GM18519 (cell line): ENCODE measurements around the gene TIE1.

ENCODE experiments used
- ATAC-seq: cut with Tn5 transposase; IDR thresholded peaks from one replicate; pipeline ENCODE4 v1.9.1; 2021; ENCODE audit warnings: mild to moderate bottlenecking, moderate library complexity; ENCODE audit not compliant: unreplicated experiment, low FRiP score

The TIE1 gene

GRCh38 chr1:43292679-43293078 lies 8.1 kb upstream of the TIE1 start:
- ATAC-seq: no peak

GRCh38 chr1:43293176-43293575 lies 7.6 kb upstream of the TIE1 start:
- no peak for ATAC-seq

DNA sequence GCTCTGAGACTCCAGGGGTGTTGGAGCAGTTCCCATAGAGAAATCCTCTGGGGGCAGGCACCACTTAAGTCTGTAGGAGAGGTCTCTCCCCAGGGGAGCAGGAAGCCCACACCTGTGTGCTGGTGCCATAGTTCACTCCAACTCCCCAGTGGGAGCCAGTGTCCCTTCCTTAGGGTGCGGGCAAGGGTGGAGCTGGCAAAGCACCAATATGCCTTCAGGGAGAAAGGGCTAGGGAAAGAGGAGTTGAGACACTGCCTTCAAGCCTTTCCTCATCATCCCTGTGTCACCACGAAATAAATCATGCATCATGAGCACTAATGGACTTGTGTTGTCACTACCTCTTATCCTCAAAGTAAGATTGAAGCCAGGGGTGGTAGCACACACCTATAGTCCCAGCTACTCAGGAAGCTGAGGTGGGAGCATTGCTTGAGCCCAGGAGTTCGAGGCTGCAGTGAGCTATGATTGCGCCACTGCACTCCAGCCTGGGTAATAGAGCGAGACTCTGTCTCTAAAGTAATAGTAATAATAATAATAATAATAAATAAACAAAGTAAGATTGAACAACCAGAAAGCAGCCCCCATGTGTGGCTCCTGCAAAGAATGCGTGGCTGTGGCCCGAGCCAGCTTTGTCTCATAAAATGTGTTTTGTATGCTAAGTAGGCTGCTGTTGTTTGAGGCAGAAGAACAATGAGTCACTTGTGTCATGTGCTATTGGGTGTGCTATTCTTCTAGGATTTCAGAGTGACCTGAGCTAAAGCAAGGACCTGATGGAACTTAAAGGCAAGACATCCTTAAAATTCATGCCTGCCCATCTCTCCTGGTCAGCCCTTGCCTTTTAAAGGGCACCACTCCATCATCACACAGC lies 6.7 kb upstream of the TIE1 start:
- ATAC-seq: no peak

DNA sequence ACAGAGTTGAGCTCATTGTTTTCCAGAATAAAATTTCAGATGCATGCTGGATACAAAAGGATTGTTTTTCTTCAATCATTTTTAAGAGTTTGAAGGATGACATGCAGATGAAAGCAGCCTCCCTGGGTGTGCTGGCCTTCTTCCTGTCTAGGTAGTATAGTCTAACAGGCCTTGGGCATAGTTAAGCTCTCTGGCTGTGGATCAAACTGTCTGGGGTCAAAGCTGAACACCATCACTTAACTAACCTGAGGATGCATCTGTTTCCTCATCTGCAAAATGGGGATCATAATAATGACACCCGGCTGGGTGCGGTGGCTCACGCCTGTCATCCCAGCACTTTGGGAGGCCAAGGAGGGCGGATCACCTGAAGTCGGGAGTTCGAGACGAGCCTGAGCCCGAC lies 6.0 kb upstream of the TIE1 start:
- no peak for ATAC-seq

- ATAC-seq: no peak
These were observed 4.6 kb upstream of the TIE1 start for GRCh38 chr1:43296207-43296606.

DNA sequence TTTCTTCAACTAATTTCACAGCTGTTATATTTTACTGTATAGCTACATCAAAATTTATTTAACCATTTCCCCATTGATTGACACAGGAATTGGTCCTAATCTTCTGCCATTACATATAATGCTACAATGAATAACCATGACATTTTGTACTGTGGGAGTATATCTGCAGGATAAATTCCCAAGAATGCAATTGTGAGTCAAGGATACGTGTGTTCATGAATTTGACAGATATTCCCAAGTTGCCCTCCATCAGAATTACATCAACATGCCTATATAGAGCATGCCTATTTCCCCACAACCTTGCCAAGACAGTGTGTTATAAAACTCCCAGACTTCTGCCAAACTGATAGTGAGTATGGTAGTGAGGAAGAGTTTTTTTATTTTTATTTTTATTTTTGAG lies 2.7 kb upstream of the TIE1 start:
- ATAC-seq: no peak

- ATAC-seq: no peak
These were observed 1.7 kb upstream of the TIE1 start for GRCh38 chr1:43299101-43299500.

- no peak for ATAC-seq
These were observed 1.4 kb downstream of the TIE1 start for GRCh38 chr1:43302201-43302600.

- no peak for ATAC-seq
These were observed 2.1 kb downstream of the TIE1 start for GRCh38 chr1:43302721-43303470.

GRCh38 chr1:43303471-43304313 lies 2.9 kb downstream of the TIE1 start:
- ATAC-seq: no peak

- no peak for ATAC-seq
These were observed 3.5 kb downstream of the TIE1 start for GRCh38 chr1:43304314-43304681.

DNA sequence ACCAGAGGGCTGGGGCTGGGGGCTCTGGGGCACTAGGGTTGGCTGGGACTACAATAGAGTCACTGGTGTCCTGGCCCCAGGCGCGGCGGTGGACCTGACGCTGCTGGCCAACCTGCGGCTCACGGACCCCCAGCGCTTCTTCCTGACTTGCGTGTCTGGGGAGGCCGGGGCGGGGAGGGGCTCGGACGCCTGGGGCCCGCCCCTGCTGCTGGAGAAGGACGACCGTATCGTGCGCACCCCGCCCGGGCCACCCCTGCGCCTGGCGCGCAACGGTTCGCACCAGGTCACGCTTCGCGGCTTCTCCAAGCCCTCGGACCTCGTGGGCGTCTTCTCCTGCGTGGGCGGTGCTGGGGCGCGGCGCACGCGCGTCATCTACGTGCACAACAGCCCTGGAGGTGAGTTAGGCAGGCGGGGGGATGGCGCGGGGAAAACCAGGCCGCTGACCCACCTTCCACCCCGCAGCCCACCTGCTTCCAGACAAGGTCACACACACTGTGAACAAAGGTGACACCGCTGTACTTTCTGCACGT lies 4.1 kb downstream of the TIE1 start:
- ATAC-seq: no peak

GRCh38 chr1:43305461-43305860 lies 4.7 kb downstream of the TIE1 start:
- no peak for ATAC-seq

- ATAC-seq: no peak
These were observed 5.3 kb downstream of the TIE1 start for GRCh38 chr1:43305926-43306687.

DNA sequence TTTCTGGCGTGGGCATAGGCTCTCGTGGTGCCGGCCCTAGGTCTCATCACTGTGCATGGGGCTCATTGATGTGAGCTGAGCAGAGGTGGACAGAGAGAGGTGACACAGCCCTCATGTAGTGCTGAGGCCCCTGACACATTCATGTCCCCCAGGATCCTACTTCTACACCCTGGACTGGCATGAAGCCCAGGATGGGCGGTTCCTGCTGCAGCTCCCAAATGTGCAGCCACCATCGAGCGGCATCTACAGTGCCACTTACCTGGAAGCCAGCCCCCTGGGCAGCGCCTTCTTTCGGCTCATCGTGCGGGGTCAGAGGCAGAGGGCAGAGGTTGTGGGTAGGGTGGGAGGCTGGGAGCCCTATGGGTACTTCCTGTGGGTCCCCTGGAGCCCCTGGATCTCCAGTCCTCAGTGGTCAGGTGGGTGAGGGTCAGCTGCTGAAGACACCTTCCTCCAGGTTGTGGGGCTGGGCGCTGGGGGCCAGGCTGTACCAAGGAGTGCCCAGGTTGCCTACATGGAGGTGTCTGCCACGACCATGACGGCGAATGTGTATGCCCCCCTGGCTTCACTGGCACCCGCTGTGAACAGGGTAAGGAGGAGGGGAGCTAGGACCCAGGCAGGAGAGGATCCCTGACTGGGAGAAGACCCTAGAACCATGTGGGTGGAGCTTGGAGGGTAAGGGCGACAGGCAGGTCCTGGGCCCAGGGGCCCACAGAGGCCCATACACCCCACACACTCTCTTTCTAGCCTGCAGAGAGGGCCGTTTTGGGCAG lies 6.1 kb downstream of the TIE1 start:
- no peak for ATAC-seq

DNA sequence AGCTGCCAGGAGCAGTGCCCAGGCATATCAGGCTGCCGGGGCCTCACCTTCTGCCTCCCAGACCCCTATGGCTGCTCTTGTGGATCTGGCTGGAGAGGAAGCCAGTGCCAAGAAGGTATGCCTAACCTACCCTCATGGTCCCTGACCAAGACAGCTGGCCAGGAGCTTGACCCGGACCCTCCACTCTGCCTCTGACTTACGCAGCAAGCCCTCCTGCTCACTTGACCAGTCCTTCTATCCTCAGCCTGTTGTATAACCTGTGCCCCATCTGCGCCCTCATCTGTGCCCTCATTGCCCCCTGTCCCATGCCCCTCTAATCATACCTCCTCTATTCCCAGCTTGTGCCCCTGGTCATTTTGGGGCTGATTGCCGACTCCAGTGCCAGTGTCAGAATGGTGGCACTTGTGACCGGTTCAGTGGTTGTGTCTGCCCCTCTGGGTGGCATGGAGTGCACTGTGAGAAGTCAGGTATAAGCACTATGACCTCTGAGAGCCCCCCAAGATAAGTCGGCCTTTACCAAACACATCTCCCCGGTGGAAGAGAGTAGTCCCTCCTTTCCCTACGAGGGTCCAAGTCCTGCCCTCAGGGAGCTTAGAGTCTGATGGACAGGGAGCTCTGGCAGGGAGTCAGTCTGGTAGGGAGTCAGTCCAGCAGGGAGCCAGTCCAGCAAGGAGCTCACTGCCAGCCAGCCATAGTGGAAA lies 6.8 kb downstream of the TIE1 start:
- ATAC-seq: no peak

DNA sequence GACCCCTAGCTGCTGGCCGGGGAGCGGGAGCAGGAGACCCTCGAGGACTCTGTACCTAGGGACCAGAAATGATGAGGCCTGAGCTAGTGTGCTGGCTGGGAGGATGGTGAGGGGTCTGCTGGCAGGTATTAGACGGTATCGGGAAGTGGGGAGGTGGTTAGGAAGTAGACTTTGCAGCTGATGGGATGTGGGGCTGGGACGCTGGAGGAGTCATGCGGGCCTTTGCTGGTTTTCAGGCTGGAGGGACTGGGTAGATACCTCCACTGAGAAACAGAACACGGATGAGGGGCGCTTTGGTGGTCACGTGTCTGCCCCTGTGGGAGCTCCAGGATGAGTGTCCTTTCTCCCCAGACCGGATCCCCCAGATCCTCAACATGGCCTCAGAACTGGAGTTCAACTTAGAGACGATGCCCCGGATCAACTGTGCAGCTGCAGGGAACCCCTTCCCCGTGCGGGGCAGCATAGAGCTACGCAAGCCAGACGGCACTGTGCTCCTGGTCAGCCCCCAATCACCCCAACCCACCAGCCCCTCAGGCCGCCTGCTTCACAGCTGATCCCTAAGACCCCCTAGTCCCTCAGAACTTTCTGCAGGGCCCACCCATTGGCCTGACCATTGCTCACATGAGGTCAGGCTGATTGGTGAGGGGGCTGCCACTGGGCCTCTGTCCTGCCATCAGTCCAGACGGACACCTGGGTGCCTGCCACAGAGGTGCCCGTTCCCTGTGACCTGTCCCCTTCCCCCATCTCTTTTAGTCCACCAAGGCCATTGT lies 8.0 kb downstream of the TIE1 start:
- ATAC-seq: no peak

GRCh38 chr1:43309405-43310025 lies 8.7 kb downstream of the TIE1 start:
- ATAC-seq: no peak
